Tibial nerve (tissue), 4 donors: Measurements from ENCODE around the gene TMEM50A. TPM values are rescaled to one million over a fixed set of nuclear protein-coding genes. Genes with fewer than 3 reads are reported as not detected.
"Not testable (repeated sequence)": the region's sequence is repeated elsewhere in the genome, so short reads cannot be mapped to it uniquely, and the experiment has no call there.

Experiments used
- DNase-seq, 2 donors: peaks; one replicate each; pipeline ENCODE4 v3.0.0-alpha.2; 2019; ENCODE audit warnings: low spot score in 2 of 2
- H3K27ac ChIP-seq, 4 donors: fragments of 200-600 bp; sonication (generic) in 3 of 4; one replicate each; pipeline ENCODE4 v1.5.1; 2017 to 2019; ENCODE audit warnings: mild to moderate bottlenecking in 1 of 4
- H3K27me3 ChIP-seq, 2 donors: fragments of 200-600 bp; sonication (generic) in 1 of 2; one replicate each; pipeline versions ENCODE4 v1.5.1 to v1.6.0; 2017 to 2019
- H3K36me3 ChIP-seq, 3 donors: fragments of 200-600 bp; sonication (generic); one replicate each; pipeline ENCODE4 v1.5.1; 2018 to 2019
- H3K4me1 ChIP-seq, 4 donors: fragments of 200-600 bp; sonication (generic) in 3 of 4; one replicate each; pipeline ENCODE4 v1.5.1; 2017 to 2019
- H3K4me3 ChIP-seq, 4 donors: fragments of 200-600 bp; sonication (generic) in 3 of 4; one replicate each; pipeline ENCODE4 v1.5.1; 2017 to 2019; ENCODE audit warnings: mild to moderate bottlenecking in 1 of 4, moderate library complexity in 1 of 4
- H3K9me3 ChIP-seq, 4 donors: fragments of 200-600 bp; sonication (generic) in 3 of 4; one replicate each; pipeline ENCODE4 v1.5.1; 2017 to 2019
- CTCF ChIP-seq, 5 experiments: fragments of 200-600 bp in 3 of 5; fragments of 450-650 bp in 2 of 5; sonication (generic) in 3 of 5; IDR thresholded peaks; one replicate each; pipeline ENCODE4 v1.5.1; 2016 to 2019; ENCODE audit warnings: antibody characterized with exemption in 5 of 5, mild to moderate bottlenecking in 3 of 5, moderate library complexity in 2 of 5
- EP300 ChIP-seq, 2 donors: sonication (generic); formaldehyde crosslinking; IDR thresholded peaks; one replicate each; pipeline ENCODE4 v1.6.1; 2017; ENCODE audit warnings: antibody characterized with exemption in 2 of 2, mild to moderate bottlenecking in 1 of 2
- POLR2A ChIP-seq, 2 donors: fragments of 450-650 bp; IDR thresholded peaks; one replicate each; pipeline ENCODE4 v1.6.1; 2017; ENCODE audit warnings: antibody characterized with exemption in 2 of 2, mild to moderate bottlenecking in 2 of 2, moderate library complexity in 2 of 2
- WGBS, 2 donors: methylation state at CpG; one replicate each; pipeline ENCODE4 v1.1.5; 2018; 5-methylcytosine and 5-hydroxymethylcytosine counted together
- total RNA-seq, 4 donors: library from RNA; depleted of rRNA; stranded (reverse); fragments of >200 nt; gene quantifications; one replicate each; pipeline ENCODE4 v1.1.0, GENCODE V29; 2016

The TMEM50A gene
- total RNA-seq, 4 donors from 2014 or later, result 62.1 to 109 (median 81.5) TPM

GRCh38 chr1:25389721-25390120 is 51.6 kb downstream of the TMEM50A start:
- H3K27me3 ChIP-seq, H3K4me3 ChIP-seq, H3K36me3 ChIP-seq, H3K9me3 ChIP-seq, H3K27ac ChIP-seq, H3K4me1 ChIP-seq, DNase-seq: not testable (repeated sequence)
- WGBS, 2 donors, result 69 to 71% methylated on average over 3 of the region's 3 CpGs

GRCh38 chr1:25392841-25393240 is 54.7 kb downstream of the TMEM50A start:
- no peak for TF ChIP-seq EP300 (IDR thresholded peaks at IDR 0.05)
- TF ChIP-seq POLR2A (IDR thresholded peaks at IDR 0.05), result no peak
- no peak for TF ChIP-seq CTCF (IDR thresholded peaks at IDR 0.05)

GRCh38 chr1:25397549-25397948 is 59.4 kb downstream of the TMEM50A start:
- H3K27ac ChIP-seq, H3K4me3 ChIP-seq, H3K4me1 ChIP-seq, H3K9me3 ChIP-seq, H3K36me3 ChIP-seq, H3K27me3 ChIP-seq: not testable (repeated sequence)
- DNase-seq, result peak in 1 of 2 donors; percentile 5
- 43 to 57% methylated on average over 5 to 6 of the region's 10 CpGs for WGBS, 2 donors

More at GRCh38 chr1:25392841-25393240, 54.7 kb downstream of the TMEM50A start:
- DNase-seq, result no peak
- 91 to 93% methylated on average over 6 of the region's 6 CpGs for WGBS, 2 donors
- Histone ChIP-seq H3K4me3 (no peak overlapping the region), H3K9me3 (no peaks in the 10 kb centered on the region), H3K27me3 (no peaks in the 10 kb centered on the region), H3K27ac (no peak overlapping the region), H3K4me1 (no peaks in the 10 kb centered on the region), H3K36me3 (no peaks in the 10 kb centered on the region)

GRCh38 chr1:25398079-25398478 is 59.9 kb downstream of the TMEM50A start:
- not testable (repeated sequence) for H3K36me3 ChIP-seq, H3K9me3 ChIP-seq, H3K4me1 ChIP-seq, H3K4me3 ChIP-seq, H3K27me3 ChIP-seq, H3K27ac ChIP-seq, DNase-seq
- no CpG with 5 or more reads among the region's 2 CpGs for WGBS, 2 donors

- TF ChIP-seq CTCF (IDR thresholded peaks at IDR 0.05), result peak in 1 of 5 experiments; percentile 12
Observed at GRCh38 chr1:25402947-25403803, 65.0 kb downstream of the TMEM50A start.

GRCh38 chr1:25405731-25406305 is 67.7 kb downstream of the TMEM50A start:
- not testable (repeated sequence) for DNase-seq, H3K36me3 ChIP-seq, H3K4me3 ChIP-seq, H3K27ac ChIP-seq, H3K4me1 ChIP-seq, H3K9me3 ChIP-seq, H3K27me3 ChIP-seq
- WGBS, 2 donors, result 79 to 83% methylated on average over 8 of the region's 12 CpGs

More at GRCh38 chr1:25402947-25403803, 65.0 kb downstream of the TMEM50A start:
- not testable (repeated sequence) for H3K36me3 ChIP-seq, H3K4me1 ChIP-seq, H3K4me3 ChIP-seq, DNase-seq, H3K27me3 ChIP-seq, H3K27ac ChIP-seq, H3K9me3 ChIP-seq
- WGBS, 2 donors, result 26 to 29% methylated on average over 6 to 7 of the region's 8 CpGs

GRCh38 chr1:25409641-25410427 is 71.7 kb downstream of the TMEM50A start:
- DNase-seq, H3K4me3 ChIP-seq, H3K4me1 ChIP-seq, H3K27ac ChIP-seq, H3K9me3 ChIP-seq, H3K36me3 ChIP-seq, H3K27me3 ChIP-seq: not testable (repeated sequence)
- WGBS, 2 donors, result 85 to 90% methylated on average over 10 of the region's 10 CpGs

Other genes with a start within 250 kb of the TMEM50A start
- 10 to 100 TPM; 32.7 to 52.2 (median 43.7) TPM for gene SYF2, start 105.8 kb upstream of the TMEM50A start, total RNA-seq
- gene RSRP1, start 90.9 kb upstream of the TMEM50A start, total RNA-seq, result 100 to 1,000 TPM; 169 to 191 (median 178) TPM
- gene RHD, start 65.8 kb upstream of the TMEM50A start, total RNA-seq, result not detected
- gene RHCE, start 82.5 kb downstream of the TMEM50A start, total RNA-seq, result under 1 TPM in 1 of 4 donors, not detected in 3; 0.22 TPM
- gene MACO1, start 92.6 kb downstream of the TMEM50A start, total RNA-seq, result 10 to 100 TPM in 3 of 4 donors, 1 to 10 TPM in 1; 8.8 to 16.2 (median 13.7) TPM
- gene LDLRAP1, start 205.3 kb downstream of the TMEM50A start, total RNA-seq, result 10 to 100 TPM; 10.9 to 28.5 (median 14.7) TPM